ENCODE results near the gene GNG13. TPM values are rescaled to one million over a fixed set of nuclear protein-coding genes. Genes with fewer than 3 reads are reported as not detected.

The GNG13 gene
- total and polyA plus RNA-seq, 2 experiments from 2014 or later = 0.29 TPM; not detected in 1

DNA sequence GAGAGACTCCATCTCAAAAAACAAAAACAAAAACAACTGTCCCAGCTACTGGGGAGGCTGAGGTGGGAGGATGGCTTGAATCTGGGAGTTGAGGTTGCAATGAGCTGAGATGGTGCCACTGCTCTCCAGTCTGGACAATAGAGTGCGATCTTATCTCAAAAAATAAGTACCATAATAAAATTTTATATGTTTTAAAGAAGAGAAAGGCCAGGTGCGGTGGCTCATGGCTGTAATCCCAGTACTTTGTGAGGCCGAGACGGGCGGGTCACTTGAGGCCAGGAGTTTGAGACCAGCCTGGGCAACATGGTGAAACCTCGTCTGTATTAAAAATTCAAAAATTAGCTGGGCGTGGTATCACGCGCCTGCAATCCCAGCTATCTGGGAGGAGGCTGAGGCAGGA, 23.7 kb downstream of the GNG13 start:
- Mint-ChIP-seq H3K4me1 (no peaks in the 10 kb centered on the region), H3K36me3 (ENCODE audit: low read depth) (no peaks in the 10 kb centered on the region), H3K4me3 (no peak overlapping the region), H3K27ac (no peak overlapping the region), H3K9me3 (no peaks in the 10 kb centered on the region), H3K27me3 (ENCODE audit: insufficient read depth, low read depth, poor library complexity) (peaks cover 10% of the 10 kb centered on the region)
- H3K27ac ChIP-seq (ENCODE audit: low read depth) = no peak overlapping the region
- H3K27me3 ChIP-seq (ENCODE audit: insufficient read depth) = no peaks in the 10 kb centered on the region
- DNase-seq (ENCODE audit: low spot score) (no peak), ATAC-seq (no peak)
- no peaks in the 10 kb centered on the region for H4K20me1 ChIP-seq (replicated peaks; ENCODE audit: insufficient read depth)
- TF ChIP-seq ZNF114 (CRISPR knock-in tag; IDR thresholded peaks at IDR 0.05) (no peak), CREB1 (CRISPR knock-in tag; IDR thresholded peaks at IDR 0.05; ENCODE audit: low read depth) (no peak), EZH2phosphoT487 (IDR thresholded peaks at IDR 0.05; ENCODE audit: unreplicated experiment) (no peak), POLR2AphosphoS5 (IDR thresholded peaks at IDR 0.05; ENCODE audit: low read depth) (no peak), ZNF331 (CRISPR knock-in tag; IDR thresholded peaks at IDR 0.05; ENCODE audit: low read depth) (no peak), STAT1 (IDR thresholded peaks at IDR 0.05; ENCODE audit: unreplicated experiment) (no peak), JUNB (IDR thresholded peaks at IDR 0.05; ENCODE audit: unreplicated experiment) (no peak), EZH2 (IDR thresholded peaks at IDR 0.05; ENCODE audit: low read depth, unreplicated experiment) (no peak), NANOG (IDR thresholded peaks at IDR 0.05; ENCODE audit: borderline replicate concordance) (no peak)
- TF ChIP-seq, protein P1, sequence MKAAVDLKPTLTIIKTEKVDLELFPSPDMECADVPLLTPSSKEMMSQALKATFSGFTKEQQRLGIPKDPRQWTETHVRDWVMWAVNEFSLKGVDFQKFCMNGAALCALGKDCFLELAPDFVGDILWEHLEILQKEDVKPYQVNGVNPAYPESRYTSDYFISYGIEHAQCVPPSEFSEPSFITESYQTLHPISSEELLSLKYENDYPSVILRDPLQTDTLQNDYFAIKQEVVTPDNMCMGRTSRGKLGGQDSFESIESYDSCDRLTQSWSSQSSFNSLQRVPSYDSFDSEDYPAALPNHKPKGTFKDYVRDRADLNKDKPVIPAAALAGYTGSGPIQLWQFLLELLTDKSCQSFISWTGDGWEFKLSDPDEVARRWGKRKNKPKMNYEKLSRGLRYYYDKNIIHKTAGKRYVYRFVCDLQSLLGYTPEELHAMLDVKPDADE (IDR thresholded peaks at IDR 0.05) = no peak
- TF ChIP-seq, protein P2, sequence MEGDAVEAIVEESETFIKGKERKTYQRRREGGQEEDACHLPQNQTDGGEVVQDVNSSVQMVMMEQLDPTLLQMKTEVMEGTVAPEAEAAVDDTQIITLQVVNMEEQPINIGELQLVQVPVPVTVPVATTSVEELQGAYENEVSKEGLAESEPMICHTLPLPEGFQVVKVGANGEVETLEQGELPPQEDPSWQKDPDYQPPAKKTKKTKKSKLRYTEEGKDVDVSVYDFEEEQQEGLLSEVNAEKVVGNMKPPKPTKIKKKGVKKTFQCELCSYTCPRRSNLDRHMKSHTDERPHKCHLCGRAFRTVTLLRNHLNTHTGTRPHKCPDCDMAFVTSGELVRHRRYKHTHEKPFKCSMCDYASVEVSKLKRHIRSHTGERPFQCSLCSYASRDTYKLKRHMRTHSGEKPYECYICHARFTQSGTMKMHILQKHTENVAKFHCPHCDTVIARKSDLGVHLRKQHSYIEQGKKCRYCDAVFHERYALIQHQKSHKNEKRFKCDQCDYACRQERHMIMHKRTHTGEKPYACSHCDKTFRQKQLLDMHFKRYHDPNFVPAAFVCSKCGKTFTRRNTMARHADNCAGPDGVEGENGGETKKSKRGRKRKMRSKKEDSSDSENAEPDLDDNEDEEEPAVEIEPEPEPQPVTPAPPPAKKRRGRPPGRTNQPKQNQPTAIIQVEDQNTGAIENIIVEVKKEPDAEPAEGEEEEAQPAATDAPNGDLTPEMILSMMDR (conservative IDR thresholded peaks at IDR 0.05; ENCODE audit: low read depth in 2 of 2) = no peak
- TF ChIP-seq, protein P3, sequence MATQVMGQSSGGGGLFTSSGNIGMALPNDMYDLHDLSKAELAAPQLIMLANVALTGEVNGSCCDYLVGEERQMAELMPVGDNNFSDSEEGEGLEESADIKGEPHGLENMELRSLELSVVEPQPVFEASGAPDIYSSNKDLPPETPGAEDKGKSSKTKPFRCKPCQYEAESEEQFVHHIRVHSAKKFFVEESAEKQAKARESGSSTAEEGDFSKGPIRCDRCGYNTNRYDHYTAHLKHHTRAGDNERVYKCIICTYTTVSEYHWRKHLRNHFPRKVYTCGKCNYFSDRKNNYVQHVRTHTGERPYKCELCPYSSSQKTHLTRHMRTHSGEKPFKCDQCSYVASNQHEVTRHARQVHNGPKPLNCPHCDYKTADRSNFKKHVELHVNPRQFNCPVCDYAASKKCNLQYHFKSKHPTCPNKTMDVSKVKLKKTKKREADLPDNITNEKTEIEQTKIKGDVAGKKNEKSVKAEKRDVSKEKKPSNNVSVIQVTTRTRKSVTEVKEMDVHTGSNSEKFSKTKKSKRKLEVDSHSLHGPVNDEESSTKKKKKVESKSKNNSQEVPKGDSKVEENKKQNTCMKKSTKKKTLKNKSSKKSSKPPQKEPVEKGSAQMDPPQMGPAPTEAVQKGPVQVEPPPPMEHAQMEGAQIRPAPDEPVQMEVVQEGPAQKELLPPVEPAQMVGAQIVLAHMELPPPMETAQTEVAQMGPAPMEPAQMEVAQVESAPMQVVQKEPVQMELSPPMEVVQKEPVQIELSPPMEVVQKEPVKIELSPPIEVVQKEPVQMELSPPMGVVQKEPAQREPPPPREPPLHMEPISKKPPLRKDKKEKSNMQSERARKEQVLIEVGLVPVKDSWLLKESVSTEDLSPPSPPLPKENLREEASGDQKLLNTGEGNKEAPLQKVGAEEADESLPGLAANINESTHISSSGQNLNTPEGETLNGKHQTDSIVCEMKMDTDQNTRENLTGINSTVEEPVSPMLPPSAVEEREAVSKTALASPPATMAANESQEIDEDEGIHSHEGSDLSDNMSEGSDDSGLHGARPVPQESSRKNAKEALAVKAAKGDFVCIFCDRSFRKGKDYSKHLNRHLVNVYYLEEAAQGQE (IDR thresholded peaks at IDR 0.05; ENCODE audit: unreplicated experiment) = no peak
- TF ChIP-seq, protein P4, sequence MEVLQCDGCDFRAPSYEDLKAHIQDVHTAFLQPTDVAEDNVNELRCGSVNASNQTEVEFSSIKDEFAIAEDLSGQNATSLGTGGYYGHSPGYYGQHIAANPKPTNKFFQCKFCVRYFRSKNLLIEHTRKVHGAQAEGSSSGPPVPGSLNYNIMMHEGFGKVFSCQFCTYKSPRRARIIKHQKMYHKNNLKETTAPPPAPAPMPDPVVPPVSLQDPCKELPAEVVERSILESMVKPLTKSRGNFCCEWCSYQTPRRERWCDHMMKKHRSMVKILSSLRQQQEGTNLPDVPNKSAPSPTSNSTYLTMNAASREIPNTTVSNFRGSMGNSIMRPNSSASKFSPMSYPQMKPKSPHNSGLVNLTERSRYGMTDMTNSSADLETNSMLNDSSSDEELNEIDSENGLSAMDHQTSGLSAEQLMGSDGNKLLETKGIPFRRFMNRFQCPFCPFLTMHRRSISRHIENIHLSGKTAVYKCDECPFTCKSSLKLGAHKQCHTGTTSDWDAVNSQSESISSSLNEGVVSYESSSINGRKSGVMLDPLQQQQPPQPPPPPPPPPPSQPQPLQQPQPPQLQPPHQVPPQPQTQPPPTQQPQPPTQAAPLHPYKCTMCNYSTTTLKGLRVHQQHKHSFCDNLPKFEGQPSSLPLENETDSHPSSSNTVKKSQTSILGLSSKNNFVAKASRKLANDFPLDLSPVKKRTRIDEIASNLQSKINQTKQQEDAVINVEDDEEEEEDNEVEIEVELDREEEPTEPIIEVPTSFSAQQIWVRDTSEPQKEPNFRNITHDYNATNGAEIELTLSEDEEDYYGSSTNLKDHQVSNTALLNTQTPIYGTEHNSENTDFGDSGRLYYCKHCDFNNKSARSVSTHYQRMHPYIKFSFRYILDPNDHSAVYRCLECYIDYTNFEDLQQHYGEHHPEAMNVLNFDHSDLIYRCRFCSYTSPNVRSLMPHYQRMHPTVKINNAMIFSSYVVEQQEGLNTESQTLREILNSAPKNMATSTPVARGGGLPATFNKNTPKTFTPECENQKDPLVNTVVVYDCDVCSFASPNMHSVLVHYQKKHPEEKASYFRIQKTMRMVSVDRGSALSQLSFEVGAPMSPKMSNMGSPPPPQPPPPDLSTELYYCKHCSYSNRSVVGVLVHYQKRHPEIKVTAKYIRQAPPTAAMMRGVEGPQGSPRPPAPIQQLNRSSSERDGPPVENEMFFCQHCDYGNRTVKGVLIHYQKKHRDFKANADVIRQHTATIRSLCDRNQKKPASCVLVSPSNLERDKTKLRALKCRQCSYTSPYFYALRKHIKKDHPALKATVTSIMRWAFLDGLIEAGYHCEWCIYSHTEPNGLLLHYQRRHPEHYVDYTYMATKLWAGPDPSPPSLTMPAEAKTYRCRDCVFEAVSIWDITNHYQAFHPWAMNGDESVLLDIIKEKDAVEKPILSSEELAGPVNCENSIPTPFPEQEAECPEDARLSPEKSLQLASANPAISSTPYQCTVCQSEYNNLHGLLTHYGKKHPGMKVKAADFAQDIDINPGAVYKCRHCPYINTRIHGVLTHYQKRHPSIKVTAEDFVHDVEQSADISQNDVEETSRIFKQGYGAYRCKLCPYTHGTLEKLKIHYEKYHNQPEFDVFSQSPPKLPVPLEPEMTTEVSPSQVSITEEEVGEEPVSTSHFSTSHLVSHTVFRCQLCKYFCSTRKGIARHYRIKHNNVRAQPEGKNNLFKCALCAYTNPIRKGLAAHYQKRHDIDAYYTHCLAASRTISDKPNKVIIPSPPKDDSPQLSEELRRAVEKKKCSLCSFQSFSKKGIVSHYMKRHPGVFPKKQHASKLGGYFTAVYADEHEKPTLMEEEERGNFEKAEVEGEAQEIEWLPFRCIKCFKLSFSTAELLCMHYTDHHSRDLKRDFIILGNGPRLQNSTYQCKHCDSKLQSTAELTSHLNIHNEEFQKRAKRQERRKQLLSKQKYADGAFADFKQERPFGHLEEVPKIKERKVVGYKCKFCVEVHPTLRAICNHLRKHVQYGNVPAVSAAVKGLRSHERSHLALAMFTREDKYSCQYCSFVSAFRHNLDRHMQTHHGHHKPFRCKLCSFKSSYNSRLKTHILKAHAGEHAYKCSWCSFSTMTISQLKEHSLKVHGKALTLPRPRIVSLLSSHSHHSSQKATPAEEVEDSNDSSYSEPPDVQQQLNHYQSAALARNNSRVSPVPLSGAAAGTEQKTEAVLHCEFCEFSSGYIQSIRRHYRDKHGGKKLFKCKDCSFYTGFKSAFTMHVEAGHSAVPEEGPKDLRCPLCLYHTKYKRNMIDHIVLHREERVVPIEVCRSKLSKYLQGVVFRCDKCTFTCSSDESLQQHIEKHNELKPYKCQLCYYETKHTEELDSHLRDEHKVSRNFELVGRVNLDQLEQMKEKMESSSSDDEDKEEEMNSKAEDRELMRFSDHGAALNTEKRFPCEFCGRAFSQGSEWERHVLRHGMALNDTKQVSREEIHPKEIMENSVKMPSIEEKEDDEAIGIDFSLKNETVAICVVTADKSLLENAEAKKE (CRISPR knock-in tag; IDR thresholded peaks at IDR 0.05) = no peak
- H3K36me3 ChIP-seq (ENCODE audit: insufficient read depth) = no peaks in the 10 kb centered on the region
- H3K4me3 ChIP-seq = no peak overlapping the region
- H2AFZ ChIP-seq = no peak overlapping the region
- no peaks in the 10 kb centered on the region for H3K4me1 ChIP-seq (ENCODE audit: insufficient read depth)
- H3F3A ChIP-seq (replicated peaks; ENCODE audit: low read depth) = peaks cover 3% of the 10 kb centered on the region; the same call in 1 of the 2 replicates
- no peaks in the 10 kb centered on the region for H3K9me2 ChIP-seq (ENCODE audit: insufficient read depth)
- no peak overlapping the region for H3K4me2 ChIP-seq
- no peaks in the 10 kb centered on the region for H3K79me2 ChIP-seq (replicated peaks; ENCODE audit: insufficient read depth)
